H9 (cell line): ENCODE results near the gene DDIAS. TPM values are rescaled to one million over a fixed set of nuclear protein-coding genes. Genes with fewer than 3 reads are reported as not detected.
A peak's percentile ranks its signal among the peaks of the same experiment; 100 is the strongest.

Experiments used
- DNase-seq: peaks from one replicate; pipeline ENCODE4 v3.0.0-alpha.2; 2017
- H2AFZ ChIP-seq: one replicate; pipeline ENCODE4 v1.6.1; 2013; ENCODE audit warnings: mild to moderate bottlenecking, low read length, control low read depth, moderate library complexity
- H2AK5ac ChIP-seq: 2 replicates; pipeline ENCODE4 v1.6.1; 2013; ENCODE audit warnings: low read length, control low read depth, mixed read lengths; ENCODE audit not compliant: insufficient read length
- H2BK120ac ChIP-seq: one replicate; pipeline ENCODE4 v1.6.1; 2013; ENCODE audit warnings: low read depth, mild to moderate bottlenecking, low read length, control low read depth, inconsistent platforms; ENCODE audit not compliant: poor library complexity, severe bottlenecking
- H2BK12ac ChIP-seq: 2 replicates; pipeline ENCODE4 v1.6.1; 2013; ENCODE audit warnings: low read length, control low read depth, mixed read lengths, low read depth; ENCODE audit not compliant: insufficient read length
- H2BK15ac ChIP-seq: 2 replicates; pipeline ENCODE4 v1.6.1; 2013; ENCODE audit warnings: low read depth, low read length, control low read depth
- H2BK20ac ChIP-seq: one replicate; pipeline ENCODE4 v1.6.1; 2013; ENCODE audit warnings: low read depth, mild to moderate bottlenecking, low read length, control low read depth, inconsistent platforms; ENCODE audit not compliant: poor library complexity, severe bottlenecking
- H2BK5ac ChIP-seq: 2 replicates; pipeline ENCODE4 v1.6.1; 2013; ENCODE audit warnings: low read length, control low read depth, mixed read lengths; ENCODE audit not compliant: insufficient read length
- H3K14ac ChIP-seq: 2 replicates; pipeline ENCODE4 v1.6.1; 2013; ENCODE audit warnings: low read length, control low read depth; ENCODE audit not compliant: insufficient read depth
- H3K18ac ChIP-seq: 2 replicates; pipeline ENCODE4 v1.6.1; 2013; ENCODE audit warnings: low read depth, mild to moderate bottlenecking, mixed read lengths, low read length, control low read depth; ENCODE audit not compliant: insufficient read length
- H3K23ac ChIP-seq: 2 replicates; pipeline ENCODE4 v1.6.1; 2013; ENCODE audit warnings: low read length, control low read depth, mixed read lengths, low read depth; ENCODE audit not compliant: insufficient read length
- H3K23me2 ChIP-seq: 2 replicates; pipeline ENCODE4 v1.6.1; 2013; ENCODE audit warnings: low read depth, mild to moderate bottlenecking, mixed read lengths, low read length, control low read depth; ENCODE audit not compliant: insufficient read length, poor library complexity, severe bottlenecking
- H3K27ac ChIP-seq: 2 replicates; pipeline ENCODE4 v1.5.1; 2013; ENCODE audit warnings: low read length, control low read depth, mixed read lengths, low read depth; ENCODE audit not compliant: insufficient read length
- H3K27me3 ChIP-seq: 2 replicates; pipeline ENCODE4 v1.6.1; 2013; ENCODE audit warnings: low read length, control low read depth, inconsistent platforms; ENCODE audit not compliant: insufficient read depth
- H3K4ac ChIP-seq: 2 replicates; pipeline ENCODE4 v1.6.1; 2013; ENCODE audit warnings: low read depth, mild to moderate bottlenecking, control low read depth, inconsistent platforms, low read length, moderate library complexity
- H3K4me1 ChIP-seq: 2 replicates; pipeline ENCODE4 v1.6.1; 2013; ENCODE audit warnings: low read length, control low read depth, inconsistent platforms; ENCODE audit not compliant: insufficient read depth
- H3K4me2 ChIP-seq: 2 replicates; pipeline ENCODE4 v1.6.1; 2013; ENCODE audit warnings: low read length, control low read depth, mixed read lengths; ENCODE audit not compliant: insufficient read length, insufficient read depth
- H3K56ac ChIP-seq: 2 replicates; pipeline ENCODE4 v1.6.1; 2013; ENCODE audit warnings: low read depth, mild to moderate bottlenecking, mixed read lengths, low read length, control low read depth; ENCODE audit not compliant: insufficient read length
- H3K79me1 ChIP-seq: 2 replicates; pipeline ENCODE4 v1.6.1; 2013; ENCODE audit warnings: low read depth, mild to moderate bottlenecking, moderate library complexity, low read length, control low read depth, inconsistent platforms; ENCODE audit not compliant: insufficient read depth, poor library complexity, severe bottlenecking
- H3K79me2 ChIP-seq: 2 replicates; pipeline ENCODE4 v1.6.1; 2013; ENCODE audit warnings: low read length, control low read depth, inconsistent platforms; ENCODE audit not compliant: insufficient read depth
- H3K9ac ChIP-seq: 2 replicates; pipeline ENCODE4 v1.6.1; 2013; ENCODE audit warnings: low read length, control low read depth, mixed read lengths; ENCODE audit not compliant: insufficient read length; ENCODE audit errors: extremely low read depth
- H3K9me3 ChIP-seq: one replicate; pipeline ENCODE4 v1.6.1; 2013; ENCODE audit warnings: low read depth, low read length, inconsistent platforms; ENCODE audit not compliant: control insufficient read depth
- H3T11ph ChIP-seq: one replicate; pipeline ENCODE4 v1.6.1; 2013; ENCODE audit warnings: mild to moderate bottlenecking, low read length, control low read depth, inconsistent platforms
- H4K20me1 ChIP-seq: one replicate; pipeline ENCODE4 v1.6.1; 2013; ENCODE audit not compliant: control insufficient read depth, insufficient read length, insufficient read depth
- H4K5ac ChIP-seq: 2 replicates; pipeline ENCODE4 v1.6.1; 2013; ENCODE audit warnings: low read depth, mild to moderate bottlenecking, mixed read lengths, low read length, control low read depth; ENCODE audit not compliant: insufficient read length
- H4K8ac ChIP-seq: replicated peaks from 2 replicates; pipeline ENCODE4 v1.6.1; 2013; ENCODE audit warnings: low read length, control low read depth, mixed read lengths, low read depth; ENCODE audit not compliant: insufficient read length
- H4K91ac ChIP-seq: 2 replicates; pipeline ENCODE4 v1.6.1; 2013; ENCODE audit warnings: low read depth, mild to moderate bottlenecking, moderate library complexity, mixed read lengths, low read length, control low read depth; ENCODE audit not compliant: insufficient read length
- H3K27ac Mint-ChIP-seq, 3 experiments: 2 replicates in 2 of 3; 3 replicates in 1 of 3; pipeline ENCODE4 v1.8.0; 2020 to 2021; ENCODE audit warnings: mixed read lengths in 3 of 3, mild to moderate bottlenecking in 1 of 3, moderate library complexity in 1 of 3
- H3K27me3 Mint-ChIP-seq: 2 replicates; pipeline ENCODE4 v1.8.0; 2021; ENCODE audit warnings: low read depth, mild to moderate bottlenecking, moderate library complexity, mixed read lengths
- H3K36me3 Mint-ChIP-seq, 3 experiments: 2 replicates in 2 of 3; 3 replicates in 1 of 3; pipeline ENCODE4 v1.8.0; 2020 to 2021; ENCODE audit warnings: low read depth in 3 of 3, mixed read lengths in 3 of 3; ENCODE audit not compliant: insufficient read depth in 1 of 3
- H3K4me1 Mint-ChIP-seq, 2 experiments: 2 replicates each; pipeline ENCODE4 v1.8.0; 2020; ENCODE audit warnings: mixed read lengths in 2 of 2
- H3K4me3 Mint-ChIP-seq, 2 experiments: 2 replicates in 1 of 2; 3 replicates in 1 of 2; pipeline ENCODE4 v1.8.0; 2020 to 2021; ENCODE audit warnings: mild to moderate bottlenecking in 2 of 2, mixed read lengths in 2 of 2, moderate library complexity in 1 of 2
- H3K9me3 Mint-ChIP-seq, 2 experiments: 2 replicates in 1 of 2; 3 replicates in 1 of 2; pipeline ENCODE4 v1.8.0; 2020; ENCODE audit warnings: mild to moderate bottlenecking in 2 of 2, mixed read lengths in 2 of 2, moderate library complexity in 1 of 2
- CTCF ChIP-seq: fragments of 200-600 bp; sonication (generic); conservative IDR thresholded peaks from 3 replicates; pipeline ENCODE4 v1.8.0; 2021; ENCODE audit warnings: antibody characterized with exemption, mild to moderate bottlenecking
- WGBS: extraction: QIAGEN DNeasy Blood & Tissue Kit; methylation state at CpG from one replicate; pipeline ENCODE4 v1.1.7; 2013; ENCODE audit warnings: missing lambda C conversion rate, low lambda C conversion rate, mixed read lengths; ENCODE audit not compliant: insufficient read length; ENCODE audit errors: extremely low coverage; 5-methylcytosine and 5-hydroxymethylcytosine counted together
- total RNA-seq: library from RNA; stranded (reverse); gene quantifications from 2 replicates; pipeline ENCODE4 v1.2.1, GENCODE V29; 2021

The DDIAS gene
- total RNA-seq, 1 experiment from 2014 or later, result 18.6 TPM

GRCh38 chr11:82864268-82864667 lies 37.3 kb upstream of the DDIAS start:
- H3K4me1 ChIP-seq, result no peaks in the 10 kb centered on the region
- H3K4me2 ChIP-seq, result no peak overlapping the region
- H3K9me3 ChIP-seq, result no peaks in the 10 kb centered on the region
- H2BK15ac ChIP-seq, result no peak overlapping the region
- H3K23ac ChIP-seq, result no peak overlapping the region
- H3K79me2 ChIP-seq, result no peaks in the 10 kb centered on the region
- peaks cover 2 to 13% of the 10 kb centered on the region in 2 experiments; a peak in 2 of 4 replicates for H3K4me1 Mint-ChIP-seq
- no peak overlapping the region for H4K8ac ChIP-seq
- H2BK120ac ChIP-seq, result no peak overlapping the region
- no peak overlapping the region for H3K14ac ChIP-seq
- no peaks in the 10 kb centered on the region for H3K27me3 Mint-ChIP-seq
- no peaks in the 10 kb centered on the region for H3K27me3 ChIP-seq
- no peak overlapping the region for H4K5ac ChIP-seq
- H3K18ac ChIP-seq, result no peak overlapping the region
- no peak overlapping the region for H2AFZ ChIP-seq
- H3K9me3 Mint-ChIP-seq, result no peaks in the 10 kb centered on the region
- DNase-seq, result peak; percentile 51
- H3K23me2 ChIP-seq, result no peaks in the 10 kb centered on the region
- no peaks in the 10 kb centered on the region for H4K20me1 ChIP-seq
- peak; percentile 78 for TF ChIP-seq CTCF
- WGBS, result no CpG with 5 or more reads among the region's 5 CpGs
- H3K9ac ChIP-seq, result no peak overlapping the region
- H2BK5ac ChIP-seq, result no peak overlapping the region
- no peak overlapping the region for H3T11ph ChIP-seq
- H3K27ac Mint-ChIP-seq, result peak overlapping the region in 1 of 3 experiments; percentile 31; a peak in 2 of 7 replicates
- H2BK12ac ChIP-seq, result no peak overlapping the region
- H2BK20ac ChIP-seq, result no peak overlapping the region
- H2AK5ac ChIP-seq, result no peak overlapping the region
- H3K4me3 Mint-ChIP-seq, result no peak overlapping the region
- no peaks in the 10 kb centered on the region for H3K36me3 Mint-ChIP-seq
- no peak overlapping the region for H3K56ac ChIP-seq
- H3K27ac ChIP-seq, result no peak overlapping the region
- H3K79me1 ChIP-seq, result no peaks in the 10 kb centered on the region
- no peak overlapping the region for H4K91ac ChIP-seq
- H3K4ac ChIP-seq, result no peak overlapping the region
